Calu3 (cell line): ENCODE results near the gene MAGEB17. TPM values are rescaled to one million over a fixed set of nuclear protein-coding genes. Genes with fewer than 3 reads are reported as not detected.
A peak's percentile ranks its signal among the peaks of the same experiment; 100 is the strongest.
"Not testable (repeated sequence)": the region's sequence is repeated elsewhere in the genome, so short reads cannot be mapped to it uniquely, and the experiment has no call there.

ENCODE experiments used
- BruUV-seq: library from RNA; stranded (reverse); fragments of 400-500 nt; replicated peaks from 2 replicates; lab custom pipeline; 2021; lab: Mats Ljungman, UMichigan
- CTCF ChIA-PET: fragments of 300-600 bp; sonication (Branson Sonifier 250); formaldehyde crosslinking; loops from one replicate; lab custom pipeline; 2022; ENCODE audit warnings: antibody characterized with exemption; lab: Charles Lee
- DNase-seq: peaks from one replicate; pipeline ENCODE4 v3.0.0; 2022
- H3K27ac Mint-ChIP-seq: one replicate; pipeline ENCODE4 v1.8.0; 2022; ENCODE audit warnings: mixed read lengths; ENCODE audit not compliant: unreplicated experiment
- H3K27me3 Mint-ChIP-seq: one replicate; pipeline ENCODE4 v1.8.0; 2022; ENCODE audit warnings: mixed read lengths; ENCODE audit not compliant: unreplicated experiment
- H3K36me3 Mint-ChIP-seq: one replicate; pipeline ENCODE4 v1.8.0; 2022; ENCODE audit warnings: mild to moderate bottlenecking, moderate library complexity, mixed read lengths; ENCODE audit not compliant: insufficient read depth, unreplicated experiment
- H3K4me1 Mint-ChIP-seq: one replicate; pipeline ENCODE4 v1.8.0; 2022; ENCODE audit warnings: mild to moderate bottlenecking, low read depth, mixed read lengths; ENCODE audit not compliant: unreplicated experiment
- H3K4me3 Mint-ChIP-seq: one replicate; pipeline ENCODE4 v1.8.0; 2022; ENCODE audit warnings: mild to moderate bottlenecking, low read depth, moderate library complexity, mixed read lengths; ENCODE audit not compliant: unreplicated experiment
- H3K9me3 Mint-ChIP-seq: one replicate; pipeline ENCODE4 v1.8.0; 2022; ENCODE audit warnings: low read depth, mixed read lengths; ENCODE audit not compliant: unreplicated experiment
- CTCF ChIP-seq: fragments of 200-600 bp; IDR thresholded peaks from one replicate; pipeline ENCODE4 v1.8.0; 2022; ENCODE audit warnings: antibody characterized with exemption; ENCODE audit not compliant: unreplicated experiment
- intact Hi-C: fragments of 100-400 bp; cut with micrococcal nuclease; formaldehyde crosslinking; loops from one replicate; pipeline ENCODE4 v1.10.0; 2022; ENCODE audit not compliant: unreplicated experiment
- total RNA-seq: library from RNA; stranded (reverse); gene quantifications from 2 replicates; pipeline ENCODE4 v1.2.3, GENCODE V29; 2022

Gene MAGEB17
- total RNA-seq, 1 experiment from 2014 or later: not detected

DNA sequence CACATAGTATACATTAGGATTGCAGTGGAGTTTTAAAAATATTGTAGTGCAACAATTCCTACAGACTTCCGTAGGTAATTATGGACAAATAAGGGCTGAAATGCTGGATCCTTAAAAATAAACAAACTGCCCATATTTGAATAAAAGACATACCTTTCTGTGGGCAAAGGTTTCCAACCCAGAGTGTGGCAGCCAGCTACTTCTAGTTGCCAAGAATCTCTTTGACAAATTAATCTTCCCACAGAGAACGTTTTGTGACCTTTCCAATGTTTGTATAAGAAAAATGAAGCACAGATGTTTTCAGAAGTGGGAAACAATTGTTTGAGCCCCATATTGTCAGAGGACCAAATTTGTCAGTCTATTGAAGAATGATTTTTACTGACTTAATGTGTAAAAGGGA is 22.9 kb upstream of the MAGEB17 start:
- Mint-ChIP-seq H3K36me3 (no peaks in the 10 kb centered on the region), H3K27me3 (peaks cover 9% of the 10 kb centered on the region), H3K9me3 (peaks cover 2% of the 10 kb centered on the region), H3K4me3 (no peak overlapping the region), H3K4me1 (peaks cover 18% of the 10 kb centered on the region), H3K27ac (no peak overlapping the region)
- no peak for DNase-seq
- CTCF ChIA-PET: no interaction called here
- intact Hi-C loops: no loop called here
- no peak for TF ChIP-seq CTCF
- no TSS peak for BruUV-seq

DNA sequence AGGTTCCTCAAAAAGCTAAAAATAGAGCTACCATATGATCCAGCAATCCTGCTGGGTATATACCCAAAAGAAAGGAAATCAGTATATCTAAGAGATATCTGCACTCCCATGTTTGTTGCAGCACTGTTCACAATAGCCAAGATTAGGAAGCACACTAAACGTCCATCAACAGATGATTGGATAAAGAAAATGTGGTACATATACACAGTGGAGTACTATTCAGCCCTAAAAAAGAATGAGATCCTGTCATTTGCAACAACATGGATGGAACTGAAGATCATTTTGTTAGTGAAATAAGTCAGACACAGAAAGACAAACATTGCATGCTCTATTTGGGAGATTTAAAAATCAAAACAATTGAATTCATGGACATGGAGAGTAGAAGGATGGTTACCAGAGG is 22.2 kb upstream of the MAGEB17 start:
- H3K36me3 Mint-ChIP-seq, BruUV-seq, intact Hi-C loops, H3K9me3 Mint-ChIP-seq, H3K4me3 Mint-ChIP-seq, DNase-seq, H3K27me3 Mint-ChIP-seq, H3K27ac Mint-ChIP-seq: not testable (repeated sequence)
- peaks cover 20% of the 10 kb centered on the region for H3K4me1 Mint-ChIP-seq
- CTCF ChIA-PET: interaction anchor here (0.6 kb wide), 1 partner anchor 35 kb away, joined by 4 read pairs; no protein-coding TSS in a partner anchor

GRCh38 chrX:16145656-16146055 is 21.6 kb upstream of the MAGEB17 start:
- no peak overlapping the region for H3K4me3 Mint-ChIP-seq
- BruUV-seq: no TSS peak
- H3K27me3 Mint-ChIP-seq: peaks cover 9% of the 10 kb centered on the region
- no peaks in the 10 kb centered on the region for H3K36me3 Mint-ChIP-seq
- no peak for DNase-seq
- CTCF ChIA-PET: no interaction called here
- peaks cover 2% of the 10 kb centered on the region for H3K9me3 Mint-ChIP-seq
- intact Hi-C loops: no loop called here
- no peak overlapping the region for H3K27ac Mint-ChIP-seq
- TF ChIP-seq CTCF: no peak
- peaks cover 19% of the 10 kb centered on the region for H3K4me1 Mint-ChIP-seq

DNA sequence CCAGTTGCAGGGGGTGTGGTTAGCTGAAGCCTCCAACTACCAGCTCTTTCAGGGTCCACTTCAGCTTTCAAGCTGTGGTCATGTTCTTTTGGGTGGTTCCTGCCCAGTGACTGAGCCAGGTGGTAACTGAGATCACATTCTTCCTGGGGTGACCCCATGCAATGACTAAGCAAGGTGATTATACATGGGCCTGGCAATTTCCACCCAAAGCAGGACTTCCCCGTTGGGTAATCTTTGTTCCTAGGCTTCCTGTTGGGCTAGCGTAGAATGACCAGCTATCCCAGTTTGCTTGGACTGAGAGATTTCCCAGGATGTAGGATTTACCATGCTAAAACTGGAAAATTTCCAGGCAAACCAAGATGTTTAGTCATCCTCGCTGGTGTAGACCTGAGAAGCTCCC is 18.4 kb upstream of the MAGEB17 start:
- CTCF ChIA-PET: no interaction called here
- no TSS peak for BruUV-seq
- Mint-ChIP-seq H3K9me3 (peaks cover 2% of the 10 kb centered on the region), H3K27me3 (peaks cover 1% of the 10 kb centered on the region), H3K4me3 (no peak overlapping the region), H3K27ac (no peak overlapping the region), H3K4me1 (peaks cover 9% of the 10 kb centered on the region), H3K36me3 (no peaks in the 10 kb centered on the region)
- no peak for TF ChIP-seq CTCF
- peak; percentile 2 for DNase-seq
- intact Hi-C loops: no loop called here

DNA sequence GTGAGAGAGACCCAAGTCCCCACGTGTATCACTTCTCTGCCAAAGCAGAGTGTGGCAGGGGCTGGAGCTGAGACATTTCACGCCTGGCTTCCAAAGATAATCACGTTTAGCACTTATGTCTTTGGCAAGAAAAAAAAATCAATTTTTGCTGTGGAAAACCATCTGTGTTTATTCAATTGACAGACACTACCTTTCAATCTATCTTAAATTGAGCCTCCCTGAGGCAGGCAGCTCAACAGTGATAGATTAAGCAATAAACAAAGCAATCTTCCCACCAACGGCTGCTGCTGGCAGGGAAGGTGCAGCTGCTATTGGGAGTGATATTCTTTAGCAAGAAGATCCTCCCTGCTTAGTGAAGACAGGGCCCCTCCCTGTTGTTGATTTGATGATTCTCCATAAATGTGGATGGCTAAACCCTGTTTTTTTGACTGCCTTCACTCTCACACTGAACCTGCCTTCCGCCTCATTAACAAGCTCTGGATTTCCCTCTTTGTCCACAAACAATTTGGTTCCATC is 11.6 kb upstream of the MAGEB17 start:
- no TSS peak for BruUV-seq
- Mint-ChIP-seq H3K36me3 (no peaks in the 10 kb centered on the region), H3K9me3 (no peaks in the 10 kb centered on the region), H3K4me1 (peaks cover 9% of the 10 kb centered on the region), H3K27ac (no peak overlapping the region), H3K27me3 (no peaks in the 10 kb centered on the region), H3K4me3 (no peak overlapping the region)
- TF ChIP-seq CTCF: no peak
- intact Hi-C loops: no loop called here
- DNase-seq: no peak
- CTCF ChIA-PET: no interaction called here
